HG03045 (cell line): ENCODE results near the gene TSPAN16.

Experiments used
- ATAC-seq: cut with Tn5 transposase; IDR thresholded peaks from one replicate; pipeline ENCODE4 v1.9.1; 2021; ENCODE audit warnings: mild to moderate bottlenecking, moderate library complexity; ENCODE audit not compliant: unreplicated experiment

The TSPAN16 gene, protein sequence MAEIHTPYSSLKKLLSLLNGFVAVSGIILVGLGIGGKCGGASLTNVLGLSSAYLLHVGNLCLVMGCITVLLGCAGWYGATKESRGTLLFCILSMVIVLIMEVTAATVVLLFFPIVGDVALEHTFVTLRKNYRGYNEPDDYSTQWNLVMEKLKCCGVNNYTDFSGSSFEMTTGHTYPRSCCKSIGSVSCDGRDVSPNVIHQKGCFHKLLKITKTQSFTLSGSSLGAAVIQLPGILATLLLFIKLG

DNA sequence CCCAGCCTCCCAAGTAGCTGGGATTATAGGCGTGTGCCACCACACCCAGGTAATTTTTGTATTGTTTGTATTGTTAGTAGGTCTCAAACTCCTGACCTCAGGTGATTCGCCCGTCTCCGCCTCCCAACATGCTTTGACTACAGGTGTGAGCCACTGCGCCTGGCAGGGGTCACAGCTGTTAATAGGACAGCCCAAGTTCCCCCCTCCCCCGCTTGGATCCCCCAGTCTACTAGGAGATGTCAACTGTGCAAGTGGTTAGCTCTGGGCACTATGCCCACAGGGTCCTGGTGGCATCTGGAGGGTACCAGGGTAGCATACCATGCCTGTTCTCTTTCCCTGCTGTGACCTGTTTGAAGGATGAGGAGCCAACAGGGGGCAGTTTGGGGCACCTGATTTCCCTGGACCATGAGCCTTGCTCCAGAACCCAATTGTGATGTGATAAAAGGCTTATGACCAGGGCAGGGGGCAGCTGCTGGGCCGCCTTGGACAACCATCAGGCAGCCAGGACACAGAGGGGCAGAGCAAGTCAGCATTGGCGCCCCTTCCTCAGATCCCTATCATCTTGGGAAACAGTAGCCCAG is at the start of gene TSPAN16:
TSS of gene TSPAN16 (plus strand) at position 496 of the 581 bp plus-strand sequence. CDS start 138 bp downstream, outside the sequence.
- ATAC-seq: no peak

DNA sequence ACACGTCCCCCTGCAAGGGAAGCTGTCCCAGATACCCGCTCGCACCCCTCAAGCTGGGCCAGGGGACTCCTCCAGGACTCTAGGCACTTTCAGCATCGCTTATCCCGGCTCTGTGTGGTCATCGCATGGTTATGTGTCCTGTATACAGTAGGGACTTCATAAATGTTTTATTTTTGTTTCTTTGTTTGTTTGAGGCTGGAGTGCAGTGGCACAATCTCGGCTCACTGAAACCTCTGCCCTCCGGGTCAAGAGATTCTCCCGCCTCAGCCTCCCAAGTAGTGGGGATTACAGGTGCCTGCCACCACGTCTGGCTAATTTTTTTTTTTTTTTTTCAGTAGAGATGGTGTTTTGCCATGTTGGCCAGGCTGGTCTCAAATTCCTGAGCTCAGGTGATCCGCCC is 49.0 kb upstream of the TSPAN16 start:
- ATAC-seq: no peak

DNA sequence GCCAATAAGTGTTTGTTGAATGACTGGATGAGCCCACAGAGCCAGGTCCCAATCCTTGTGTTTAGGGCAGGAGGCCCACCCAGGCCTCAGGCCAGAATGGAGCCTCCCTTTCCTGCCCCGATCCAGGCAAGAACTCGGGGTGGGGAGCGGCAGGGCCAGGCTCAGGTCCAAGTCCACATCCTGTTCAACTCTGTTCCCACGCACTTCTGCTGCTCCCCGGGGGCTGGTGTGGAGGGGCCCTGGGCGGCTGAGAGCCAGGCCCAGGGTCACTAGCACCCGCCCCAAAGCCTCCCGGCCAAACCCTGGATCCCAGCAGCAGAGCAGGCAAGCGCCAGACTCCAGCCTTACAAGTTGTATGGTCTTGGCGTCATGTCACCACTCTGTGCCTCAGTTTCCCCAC is 48.6 kb upstream of the TSPAN16 start:
- ATAC-seq: no peak

DNA sequence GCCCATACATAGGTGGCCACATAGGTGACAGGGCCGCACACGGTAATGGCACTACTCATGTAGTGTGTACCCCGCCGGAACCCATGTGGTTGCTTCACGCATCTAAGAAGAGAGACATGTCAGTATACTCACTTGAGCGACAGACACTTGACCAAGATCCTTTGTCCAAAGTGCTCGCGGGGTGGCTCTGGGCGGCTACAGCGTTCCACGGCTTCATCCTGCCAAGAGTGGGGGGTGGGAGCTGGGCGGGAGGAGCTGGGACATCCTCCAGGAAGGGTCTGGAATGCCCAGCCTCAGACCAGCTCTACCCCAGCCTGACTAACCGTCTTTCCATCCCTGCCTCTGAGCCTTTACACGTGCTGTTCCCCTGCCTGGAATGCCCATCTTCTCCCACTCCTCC is 48.0 kb upstream of the TSPAN16 start:
- ATAC-seq: no peak

DNA sequence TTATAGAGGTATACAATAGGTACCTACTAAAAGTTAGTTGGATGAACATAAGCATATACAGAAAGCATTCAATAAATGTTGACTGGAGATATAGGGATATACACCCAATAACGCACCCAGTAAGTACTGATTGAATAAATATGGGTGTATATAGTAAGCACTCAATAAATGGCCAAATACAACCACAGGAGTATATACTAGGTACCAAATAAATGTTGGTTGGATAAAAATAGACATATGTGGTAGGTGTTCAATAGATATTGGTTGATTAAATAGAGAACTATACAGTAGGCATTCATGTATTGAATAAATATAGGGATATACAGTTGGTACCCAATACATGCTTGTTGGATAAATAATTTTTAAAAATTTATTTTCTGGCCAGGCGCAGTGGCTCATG is 47.1 kb upstream of the TSPAN16 start:
- no peak for ATAC-seq

DNA sequence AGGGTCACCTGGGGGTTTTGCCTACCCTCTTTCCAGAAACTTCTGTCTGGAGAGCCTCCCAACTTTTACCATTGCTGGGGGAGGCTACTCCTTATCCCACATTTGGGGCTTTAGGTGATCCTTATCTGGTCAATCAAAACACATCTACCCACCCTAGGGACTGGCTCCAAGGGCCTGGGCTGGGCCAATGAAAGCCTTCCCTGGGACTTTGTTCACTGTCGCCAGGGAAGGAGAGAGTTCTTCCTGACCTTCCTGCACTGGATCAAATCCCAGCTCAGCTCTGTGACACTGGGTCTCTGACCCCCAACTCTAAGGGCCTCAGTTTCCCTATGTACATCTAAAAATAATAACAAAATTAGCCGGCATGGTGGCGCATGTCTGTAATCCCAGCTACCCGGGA is 44.7 kb upstream of the TSPAN16 start:
- no peak for ATAC-seq

DNA sequence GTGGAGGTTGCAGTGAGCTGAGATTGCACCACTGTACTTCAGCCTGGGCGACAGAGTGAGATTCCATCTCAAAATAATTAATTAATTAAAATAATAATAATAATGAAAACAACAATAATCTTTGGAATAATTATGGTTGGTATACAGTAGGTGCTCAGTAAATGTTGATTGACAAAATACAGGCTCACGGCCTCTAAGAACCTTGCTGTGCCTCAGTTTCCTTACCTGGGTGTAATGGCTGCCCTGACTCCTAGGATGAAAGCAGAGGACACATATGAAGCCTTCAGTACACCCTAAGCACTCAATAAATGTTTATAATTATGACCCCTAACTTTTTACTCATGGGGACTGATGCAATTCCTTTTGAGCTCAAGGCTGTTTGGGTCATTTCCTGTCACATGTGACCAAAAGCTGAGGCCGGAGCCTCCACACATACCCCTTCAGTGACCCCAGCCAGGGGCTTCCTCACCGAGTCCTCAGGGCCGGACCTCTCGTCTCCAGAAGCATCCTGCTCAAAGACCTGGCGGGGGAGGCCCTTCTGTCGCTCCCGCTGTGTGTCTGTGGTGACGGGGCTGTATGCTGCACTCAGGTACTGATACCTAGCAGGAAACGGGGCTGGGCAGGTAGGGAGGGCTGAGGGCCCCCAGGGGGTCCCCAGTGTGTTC is 44.2 kb upstream of the TSPAN16 start:
- ATAC-seq: no peak

DNA sequence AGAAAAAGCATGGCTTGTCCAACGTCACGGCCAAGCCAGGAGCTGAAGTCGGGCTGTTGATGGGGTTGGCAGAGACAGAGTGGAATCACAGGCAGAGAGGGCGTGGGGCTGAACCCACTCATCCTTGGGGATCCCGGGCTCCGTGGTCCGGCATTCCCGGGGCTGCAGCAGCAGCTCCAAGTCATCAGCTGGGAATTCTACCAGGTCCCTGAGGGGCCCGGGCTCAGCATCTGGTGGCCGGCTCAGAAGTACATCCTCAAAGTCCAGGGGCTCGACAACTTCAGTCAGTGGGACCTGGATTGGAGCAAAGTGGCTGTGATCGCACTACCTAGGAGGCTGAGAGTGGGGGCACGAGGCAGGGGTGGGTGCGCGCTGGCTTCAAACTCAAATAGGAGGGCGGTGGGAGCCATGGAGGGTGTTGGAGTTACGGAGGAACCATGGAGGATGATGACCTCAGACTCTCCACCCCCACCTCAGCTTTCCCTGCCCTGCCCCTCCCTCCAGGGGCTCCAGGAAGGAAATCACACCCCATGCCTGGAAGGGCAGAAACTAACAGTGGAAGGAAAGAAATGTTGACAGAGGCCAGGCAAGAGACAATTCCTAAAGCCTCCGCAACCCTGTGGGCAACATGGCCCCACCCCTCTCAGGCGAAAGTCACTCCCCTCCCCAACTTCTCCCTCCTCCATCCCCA is 43.1 kb upstream of the TSPAN16 start:
- no peak for ATAC-seq

DNA sequence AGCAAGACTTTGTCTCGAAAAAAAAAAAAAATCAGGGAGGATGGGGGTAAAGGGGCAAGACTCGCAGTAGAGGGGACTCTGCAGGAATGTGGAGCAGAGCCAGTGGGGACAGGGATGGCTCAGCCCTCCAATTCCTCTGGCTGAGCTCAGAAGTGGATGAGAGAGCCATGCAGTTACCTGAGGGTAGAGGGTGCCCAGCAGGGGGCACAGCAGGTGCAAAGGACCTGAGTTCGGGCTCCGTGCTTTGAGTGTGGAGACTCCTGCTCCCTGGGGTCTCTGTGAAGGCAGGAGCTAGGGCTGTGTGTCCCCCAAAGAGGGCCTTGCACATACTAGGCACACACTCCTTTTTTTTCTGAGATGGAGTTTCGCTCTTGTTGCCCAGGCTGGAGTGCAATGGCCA is 41.3 kb upstream of the TSPAN16 start:
- no peak for ATAC-seq

DNA sequence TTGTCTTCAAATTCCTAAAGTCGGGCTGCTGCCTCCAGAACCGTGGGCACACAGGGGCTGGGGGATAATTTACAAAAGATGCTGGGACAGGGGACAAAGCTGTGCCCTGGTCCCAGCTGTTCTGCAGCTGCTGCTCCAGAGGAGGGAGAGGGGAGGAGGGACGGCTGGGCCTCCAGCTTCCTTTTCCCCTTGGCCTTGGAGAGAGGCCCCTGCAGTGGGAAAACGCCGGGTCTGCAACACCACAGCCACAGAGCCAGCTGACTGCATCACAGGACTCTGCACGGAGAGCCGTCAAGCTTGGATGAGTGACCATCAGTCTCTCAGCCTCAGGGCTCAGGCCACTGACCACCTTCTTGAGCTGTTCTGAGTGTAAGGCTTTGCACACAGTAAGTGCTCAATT is 39.8 kb upstream of the TSPAN16 start:
- ATAC-seq: no peak

DNA sequence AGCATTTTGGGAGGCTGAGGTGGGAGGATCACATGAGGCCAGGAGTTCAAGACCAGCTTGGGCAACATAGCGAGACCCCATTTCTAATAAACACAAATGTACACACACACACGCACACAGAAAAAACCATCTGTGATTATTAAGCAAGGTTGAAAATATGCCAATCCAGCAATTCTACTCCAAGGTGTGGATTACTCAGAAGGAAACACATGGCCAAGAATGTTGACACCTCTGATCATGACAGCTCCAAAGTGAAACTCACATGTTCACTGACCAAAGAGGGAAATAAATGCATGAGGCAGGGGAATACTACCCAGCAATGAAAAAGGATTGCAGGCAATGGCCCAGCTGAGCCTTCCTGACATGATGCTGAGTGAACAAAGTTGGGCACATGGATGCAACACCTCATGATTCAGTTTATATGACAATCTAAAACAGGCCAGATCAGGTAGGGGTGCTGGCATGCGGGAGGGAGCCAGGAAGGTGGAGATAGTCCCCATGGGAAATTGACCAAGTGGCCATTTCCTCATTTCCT is 38.0 kb upstream of the TSPAN16 start:
- no peak for ATAC-seq

DNA sequence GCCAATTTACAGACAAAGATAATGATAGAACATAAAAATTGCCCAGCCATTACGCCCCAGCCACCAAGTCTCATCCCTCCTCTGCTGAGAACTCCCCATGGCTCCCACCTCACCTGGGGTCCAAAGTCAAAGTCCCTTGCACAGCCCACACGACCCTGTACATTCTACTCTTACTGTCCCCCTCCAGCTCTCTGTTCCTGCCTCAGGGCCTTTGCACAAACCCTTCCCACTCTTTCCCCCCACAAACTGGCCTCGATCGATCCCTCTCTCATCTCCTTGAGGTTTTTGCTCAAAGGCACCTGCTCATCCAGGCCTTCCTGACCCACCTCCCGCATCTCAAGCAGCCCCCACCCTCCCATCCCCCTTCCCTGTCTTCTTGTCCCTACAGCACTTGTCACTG is 35.0 kb upstream of the TSPAN16 start:
- ATAC-seq: no peak

DNA sequence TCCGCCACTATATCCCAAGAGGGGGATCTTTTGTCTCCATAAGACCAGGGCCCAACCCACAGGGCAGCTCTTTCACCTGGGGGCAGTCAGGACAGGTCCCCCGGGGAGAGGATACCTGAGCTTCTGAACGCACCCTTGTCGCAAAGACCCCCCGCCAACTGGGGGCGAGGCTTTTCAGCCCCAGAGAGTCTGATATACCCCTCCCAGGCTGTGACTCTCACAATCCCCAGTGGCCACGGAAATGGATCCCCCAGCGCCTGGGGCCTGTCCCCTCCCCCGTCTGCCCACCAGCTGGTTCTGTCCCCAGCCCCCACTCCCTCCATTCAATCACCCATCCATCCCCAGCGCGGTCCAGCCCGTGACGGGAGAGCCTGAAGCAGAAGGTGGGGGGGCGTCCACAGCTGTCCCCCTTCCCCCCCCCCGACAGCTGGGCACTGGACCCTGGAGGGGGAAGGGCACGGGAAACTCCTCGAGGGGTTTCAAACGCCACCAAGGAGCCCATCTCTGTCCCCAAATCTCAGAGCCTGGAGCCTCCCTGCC is 34.5 kb upstream of the TSPAN16 start:
- ATAC-seq: no peak

DNA sequence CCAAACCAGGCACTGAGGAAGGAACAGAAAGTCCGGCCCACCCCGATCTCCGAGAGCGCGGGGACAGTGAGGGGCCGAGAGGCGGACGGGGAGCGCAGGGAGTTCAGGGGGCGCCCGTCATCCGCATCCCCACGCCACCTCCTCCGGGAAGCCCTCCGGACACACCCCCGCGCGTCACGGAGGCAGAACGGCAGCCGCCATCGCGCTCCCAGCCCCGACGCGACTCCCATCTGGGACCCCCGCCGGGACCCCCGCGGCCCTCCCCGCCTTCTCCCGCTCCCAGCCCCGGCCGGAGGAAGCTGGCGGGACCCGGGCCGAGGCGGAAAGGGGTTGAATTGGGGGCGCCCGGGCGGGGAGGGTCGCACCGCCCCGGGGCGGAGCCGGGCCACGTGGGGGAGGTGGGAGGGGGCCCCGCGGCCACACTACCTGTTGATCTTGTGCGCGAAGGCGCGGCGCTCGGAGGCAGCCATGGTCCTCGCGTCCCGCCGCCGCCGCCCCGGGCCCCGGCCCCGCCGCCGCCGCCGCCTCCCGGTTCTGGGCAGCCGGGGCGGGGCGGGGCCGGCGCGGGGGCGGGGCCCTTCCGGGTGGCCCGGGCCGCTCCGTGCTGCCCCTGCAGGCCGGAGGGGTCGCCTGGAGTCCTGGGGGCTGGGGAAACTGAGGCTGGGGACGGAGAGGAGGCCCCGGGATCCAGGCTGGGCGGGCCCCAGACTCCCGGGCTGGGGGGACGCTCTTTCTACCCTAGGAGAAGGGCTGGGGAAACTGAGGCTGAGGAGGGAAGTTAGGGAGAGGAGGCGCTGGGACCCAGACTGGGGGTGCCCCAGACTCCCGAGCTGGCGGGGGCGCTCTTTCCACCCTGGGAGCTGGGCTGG is 33.8 kb upstream of the TSPAN16 start, which contains the start of gene DOCK6:
TSS of gene DOCK6 (minus strand) at position 554 of the 869 bp plus-strand sequence. CDS start at position 470, 84 bp downstream.
- ATAC-seq: no peak

DNA sequence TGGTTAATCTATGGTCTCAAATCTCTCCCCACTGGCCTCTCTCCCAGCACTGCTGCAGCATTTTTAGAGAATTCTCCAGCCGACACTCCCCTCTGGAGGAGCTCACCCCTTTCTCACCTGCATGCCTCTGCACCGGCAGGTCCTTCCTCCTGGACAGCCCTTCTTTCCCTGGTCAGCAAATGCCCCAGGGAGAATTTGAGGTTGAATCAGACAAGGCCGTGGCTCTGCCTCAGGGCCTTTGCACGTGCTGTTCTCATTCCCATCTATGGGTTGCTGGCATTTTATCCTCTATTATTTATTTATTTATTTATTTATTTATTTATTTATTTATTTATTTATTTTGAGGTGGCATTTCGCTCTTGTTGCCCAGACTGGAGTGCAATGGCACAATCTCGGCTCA is 32.2 kb upstream of the TSPAN16 start:
- no peak for ATAC-seq

DNA sequence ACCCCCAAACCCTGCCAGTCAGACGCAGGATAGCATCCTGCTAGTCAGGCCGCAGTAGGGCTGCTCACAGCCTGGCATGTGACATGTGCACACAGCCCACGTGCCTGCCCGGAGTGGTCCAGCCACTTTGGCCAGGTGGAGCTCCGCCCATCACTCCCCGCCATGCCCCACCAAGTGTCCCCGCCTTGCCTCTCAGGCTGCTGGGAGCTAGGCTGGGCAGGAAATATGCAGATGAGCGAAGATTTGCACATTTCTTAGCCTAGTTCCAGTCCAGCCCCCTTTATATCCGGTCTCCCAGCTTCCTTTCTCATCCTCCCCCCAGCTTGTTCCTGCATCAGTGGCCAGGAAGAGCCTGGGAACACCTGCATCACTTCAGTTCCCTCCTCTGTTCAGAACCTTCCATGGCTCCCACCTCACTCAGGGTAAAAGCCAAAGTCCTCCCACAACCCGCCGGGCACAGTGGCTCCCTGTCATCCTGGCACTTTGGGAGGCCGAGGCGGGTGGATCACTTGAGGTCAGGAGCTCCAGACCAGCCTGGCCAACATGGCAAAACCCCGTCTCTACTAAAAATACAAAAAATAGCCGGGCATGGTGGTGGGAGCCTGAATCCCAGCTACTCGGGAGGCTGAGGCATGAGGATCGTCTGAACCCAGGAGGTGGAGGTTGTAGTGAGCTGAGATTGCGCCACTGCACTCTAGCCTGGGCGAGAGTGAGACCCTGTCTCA is 31.3 kb upstream of the TSPAN16 start:
- ATAC-seq: no peak

DNA sequence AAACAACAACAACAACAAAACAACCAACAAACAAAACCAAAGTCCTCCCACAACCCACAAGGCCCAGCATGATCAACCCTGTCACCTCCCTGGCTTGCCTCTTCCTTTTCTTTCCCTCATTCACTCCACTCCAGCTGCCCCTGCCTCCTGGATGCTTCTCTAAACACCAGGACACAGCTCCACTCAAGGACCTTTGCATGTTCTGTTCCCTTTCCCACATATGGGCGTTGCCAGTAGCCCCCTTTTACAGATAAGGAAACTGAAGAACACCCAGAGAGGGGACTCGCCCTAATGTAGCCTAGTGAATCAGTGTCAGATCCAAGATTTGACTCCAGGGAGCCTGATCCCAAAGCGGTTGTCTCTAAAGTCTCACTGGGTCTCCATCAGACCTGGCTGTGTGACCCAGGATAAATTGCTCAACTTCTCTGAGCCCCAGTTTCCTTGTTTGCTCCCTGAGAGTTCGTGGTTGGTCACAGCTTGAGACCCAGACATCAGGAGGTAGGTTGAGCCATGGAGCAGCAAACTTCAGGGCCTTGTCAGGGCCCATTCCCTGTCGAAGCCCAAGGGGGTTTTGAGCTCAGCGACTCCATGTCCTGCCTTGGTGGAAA is 30.7 kb upstream of the TSPAN16 start:
- no peak for ATAC-seq

DNA sequence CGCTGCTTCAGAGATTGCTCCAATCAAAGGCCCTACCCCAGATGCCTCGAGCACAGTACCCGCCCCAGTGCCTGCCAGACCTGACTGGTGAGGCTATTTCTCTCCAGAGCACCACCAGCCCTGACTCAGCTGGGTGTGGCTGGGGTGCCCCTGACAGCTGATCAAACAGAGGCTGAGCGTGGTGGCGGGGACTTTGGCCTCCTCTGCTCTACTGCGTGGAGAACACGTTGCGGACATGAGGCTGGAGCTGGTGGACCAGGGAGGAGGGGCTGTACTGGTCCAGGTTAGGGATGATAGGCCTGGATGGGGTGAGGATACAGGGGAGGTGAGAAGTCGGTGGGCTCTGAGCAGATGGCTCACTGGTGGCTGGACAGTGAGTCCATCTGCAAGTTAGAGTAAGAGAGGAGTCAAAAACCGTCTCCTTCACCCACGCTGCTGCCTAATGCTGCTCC is 30.1 kb upstream of the TSPAN16 start:
- no peak for ATAC-seq
